Spleen (tissue), 11 donors: ENCODE results near the gene CDS2. TPM values are rescaled to one million over a fixed set of nuclear protein-coding genes. Genes with fewer than 3 reads are reported as not detected.
A peak's percentile ranks its signal among the peaks of the same experiment; 100 is the strongest.

Source experiments
- DNase-seq: peaks from one replicate; pipeline ENCODE4 v3.0.0-alpha.2; 2020
- H3K27ac ChIP-seq, 8 donors: fragments of 200-600 bp; sonication (generic) in 7 of 8; 1 replicate in 4 of 8; 2 replicates in 4 of 8; pipeline versions ENCODE4 v1.5.0 to v1.8.0; 2016 to 2021; ENCODE audit warnings: inconsistent platforms in 4 of 8, mild to moderate bottlenecking in 4 of 8, moderate library complexity in 1 of 8
- H3K27me3 ChIP-seq, 7 donors: fragments of 200-600 bp; sonication (generic) in 6 of 7; replicated peaks in 1 of 7; 1 replicate in 4 of 7; 2 replicates in 3 of 7; pipeline versions ENCODE4 v1.5.0 to v1.8.0; 2016 to 2021; ENCODE audit warnings: inconsistent platforms in 3 of 7, mild to moderate bottlenecking in 1 of 7
- H3K36me3 ChIP-seq, 6 donors: fragments of 200-600 bp; sonication (generic) in 5 of 6; 1 replicate in 4 of 6; 2 replicates in 2 of 6; pipeline versions ENCODE4 v1.5.0 to v1.8.0; 2016 to 2021; ENCODE audit warnings: inconsistent platforms in 2 of 6
- H3K4me1 ChIP-seq, 6 donors: fragments of 200-600 bp; sonication (generic) in 5 of 6; 1 replicate in 3 of 6; 2 replicates in 3 of 6; pipeline versions ENCODE4 v1.5.0 to v1.8.0; 2016 to 2021; ENCODE audit warnings: inconsistent platforms in 3 of 6
- H3K4me3 ChIP-seq, 8 donors: fragments of 200-600 bp; sonication (generic) in 7 of 8; 1 replicate in 4 of 8; 2 replicates in 4 of 8; pipeline versions ENCODE4 v1.5.0 to v1.8.0; 2016 to 2021; ENCODE audit warnings: inconsistent platforms in 4 of 8, mild to moderate bottlenecking in 4 of 8, moderate library complexity in 2 of 8
- H3K9me3 ChIP-seq, 8 donors: fragments of 200-600 bp; sonication (generic) in 7 of 8; 1 replicate in 4 of 8; 2 replicates in 4 of 8; pipeline versions ENCODE4 v1.5.0 to v1.8.0; 2016 to 2021; ENCODE audit warnings: inconsistent platforms in 4 of 8
- CTCF ChIP-seq, 11 experiments: fragments of 200-600 bp in 7 of 11; fragments of 450-650 bp in 4 of 11; sonication (generic) in 4 of 11; IDR thresholded peaks in 8 of 11; conservative IDR thresholded peaks in 3 of 11; 1 replicate in 7 of 11; 2 replicates in 4 of 11; pipeline versions ENCODE4 v1.4.0 to v1.8.0; 2016 to 2021; ENCODE audit warnings: antibody characterized with exemption in 11 of 11, inconsistent platforms in 4 of 11, mild to moderate bottlenecking in 1 of 11
- POLR2A ChIP-seq, 3 donors: fragments of 450-650 bp; IDR thresholded peaks; one replicate each; pipeline ENCODE4 v1.5.1; 2017; ENCODE audit warnings: antibody characterized with exemption in 3 of 3, mild to moderate bottlenecking in 1 of 3
- POLR2AphosphoS5 ChIP-seq, 3 donors: sonication (generic); formaldehyde crosslinking; IDR thresholded peaks; one replicate each; pipeline ENCODE4 v1.5.1; 2017; ENCODE audit warnings: antibody characterized with exemption in 3 of 3
- WGBS, 5 donors: extraction: QIAGEN DNeasy Blood & Tissue Kit in 3 of 5; methylation state at CpG; one replicate each; pipeline versions ENCODE4 v1.1.5 to v1.1.7; 2013 to 2018; 5-methylcytosine and 5-hydroxymethylcytosine counted together
- intact Hi-C: fragments of 100-400 bp; cut with DNase I; formaldehyde crosslinking; loops from one replicate; pipeline ENCODE4 v1.15.0; 2023; ENCODE audit warnings: low total_unique reads
- polyA plus RNA-seq, 3 donors: library from polyadenylated mRNA; stranded (reverse); fragments of 200-250 nt; gene quantifications; one replicate each; pipeline ENCODE4 v1.2.1, GENCODE V29; 2013
- total RNA-seq, 7 donors: library from RNA; depleted of rRNA in 3 of 7; stranded (reverse); fragments of >200 nt in 3 of 7; fragmentation: NEBNext Ultra II Directional in 4 of 7; extraction: Animal tissue kit (Norgen Biotek cat#: 25700) in 4 of 7; gene quantifications; one replicate each; pipeline versions ENCODE4 v1.1.0 to v1.2.1, GENCODE V29; 2016 to 2021
- donor health status: healthy with polysubstance abuse.
- donor health status: DM: no; HTN: no; CAD: no; lungs with moderate emphysema.
- donor health status: DM: no; HTN: no; CAD: no.
- donor health status: Bipolar disorder and iron deficiency.
- donor health status: healthy.
- donor health status: DM: no; HTN: no; CAD: no.
- donor health status: DM: yes; HTN: yes; CAD: no.

The CDS2 gene
- total and polyA plus RNA-seq, 10 donors, result 6.9 to 61.8 (median 41.9) TPM

- Histone ChIP-seq H3K27me3 (no peaks in the 10 kb centered on the region), H3K4me1 (peaks cover 0 to 80% (median 27%) of the 10 kb centered on the region in 6 donors), H3K4me3 (no peak overlapping the region), H3K27ac (no peak overlapping the region), H3K9me3 (no peaks in the 10 kb centered on the region), H3K36me3 (peaks cover 0 to 9% (median 0%) of the 10 kb centered on the region in 6 donors)
- no peak for TF ChIP-seq POLR2A (IDR thresholded peaks at IDR 0.05)
- intact Hi-C loops, result no loop called here
- DNase-seq, result no peak
- 36 to 58% (median 40%) methylated on average over 4 of the region's 4 CpGs for WGBS, 5 donors
Measured at GRCh38 chr20:5156675-5157448, 30.1 kb downstream of the CDS2 start.

- intact Hi-C loops, result no loop called here
- Histone ChIP-seq H3K27ac (peak overlapping the region in 1 of 8 donors; percentile 65), H3K4me1 (peaks cover 0 to 62% (median 18%) of the 10 kb centered on the region in 6 donors), H3K9me3 (no peaks in the 10 kb centered on the region), H3K36me3 (no peaks in the 10 kb centered on the region), H3K27me3 (no peaks in the 10 kb centered on the region), H3K4me3 (no peak overlapping the region)
- no peak for DNase-seq
- whole genome bisulfite sequencing, 5 donors, result 84 to 96% (median 87%) methylated on average over 3 of the region's 3 CpGs
- TF ChIP-seq CTCF (IDR thresholded peaks at IDR 0.05 in 8 of 11, conservative IDR thresholded peaks at IDR 0.05 in 3 of 11), result no peak
- no peak for TF ChIP-seq POLR2A (IDR thresholded peaks at IDR 0.05)
- no peak for TF ChIP-seq POLR2AphosphoS5 (IDR thresholded peaks at IDR 0.05)
Measured at GRCh38 chr20:5159928-5160327, 33.1 kb downstream of the CDS2 start.

- peaks cover 0 to 61% (median 17%) of the 10 kb centered on the region in 6 donors for H3K4me1 ChIP-seq
- no peaks in the 10 kb centered on the region for H3K27me3 ChIP-seq
- H3K4me3 ChIP-seq, result no peak overlapping the region
- intact Hi-C loops, result no loop called here
- peak overlapping the region in 1 of 8 donors; percentile 65 for H3K27ac ChIP-seq
- DNase-seq, result no peak
- H3K9me3 ChIP-seq, result no peaks in the 10 kb centered on the region
- TF ChIP-seq POLR2A (IDR thresholded peaks at IDR 0.05), result no peak
- TF ChIP-seq CTCF (IDR thresholded peaks at IDR 0.05 in 8 of 11, conservative IDR thresholded peaks at IDR 0.05 in 3 of 11), result no peak
- no peaks in the 10 kb centered on the region for H3K36me3 ChIP-seq
Measured at GRCh38 chr20:5160882-5161281, 34.1 kb downstream of the CDS2 start.

- no peak for TF ChIP-seq POLR2A (IDR thresholded peaks at IDR 0.05)
- TF ChIP-seq CTCF (IDR thresholded peaks at IDR 0.05 in 8 of 11, conservative IDR thresholded peaks at IDR 0.05 in 3 of 11), result no peak
- no peak for TF ChIP-seq POLR2AphosphoS5 (IDR thresholded peaks at IDR 0.05)
- DNase-seq, result no peak
- Histone ChIP-seq H3K4me3 (no peak overlapping the region), H3K27ac (peak overlapping the region in 1 of 8 donors; percentile 65), H3K27me3 (no peaks in the 10 kb centered on the region), H3K4me1 (peaks cover 0 to 61% (median 17%) of the 10 kb centered on the region in 6 donors), H3K36me3 (no peaks in the 10 kb centered on the region), H3K9me3 (no peaks in the 10 kb centered on the region)
- 94 to 97% (median 95%) methylated on average over 6 of the region's 6 CpGs for WGBS, 5 donors
- intact Hi-C loops, result no loop called here
Measured at GRCh38 chr20:5161536-5162164, 34.8 kb downstream of the CDS2 start.
